Upper lobe of left lung (tissue), 4 donors: Measurements from ENCODE around the gene ZNF778.

Experiments used
- POLR2A ChIP-seq, 4 donors: fragments of 450-650 bp; IDR thresholded peaks; one replicate each; pipeline ENCODE4 v1.5.1; 2016 to 2017; ENCODE audit warnings: antibody characterized with exemption in 4 of 4, mild to moderate bottlenecking in 2 of 4
- TF ChIP-seq, protein P1 (sequence below), 6 experiments: fragments of 450-650 bp in 4 of 6; fragments of 200-600 bp in 2 of 6; sonication (generic) in 2 of 6; IDR thresholded peaks; one replicate each; pipeline ENCODE4 v1.5.1; 2016 to 2019; ENCODE audit warnings: antibody characterized with exemption in 6 of 6

DNA sequence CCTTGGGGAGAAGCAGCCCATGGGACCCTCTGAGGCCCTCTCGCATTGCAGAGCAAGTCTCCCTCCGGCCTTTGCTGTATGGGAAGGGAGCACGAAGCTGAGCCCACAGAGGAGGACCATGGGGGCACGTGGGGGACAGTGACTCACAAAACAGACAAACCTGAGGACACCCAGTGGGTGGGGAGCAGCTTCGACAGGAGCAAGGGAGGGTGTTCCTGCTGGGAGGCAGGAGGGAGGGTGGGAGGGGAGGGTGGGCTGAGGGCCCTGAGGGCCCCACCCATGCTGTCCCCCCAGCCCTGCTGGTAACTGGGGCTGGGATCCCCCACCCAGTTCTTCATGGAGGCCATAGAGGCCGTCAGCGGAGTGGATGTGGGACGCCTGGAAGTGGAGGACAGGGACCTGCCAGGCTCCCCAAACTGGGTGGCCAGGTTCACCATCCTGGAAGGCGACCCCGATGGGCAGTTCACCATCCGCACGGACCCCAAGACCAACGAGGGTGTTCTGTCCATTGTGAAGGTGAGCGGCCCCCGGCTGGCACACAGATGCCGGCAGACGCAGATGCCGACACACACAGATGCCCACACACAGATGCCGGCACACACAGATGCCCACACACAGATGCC lies 29.6 kb upstream of the ZNF778 start:
- TF ChIP-seq POLR2A (IDR thresholded peaks at IDR 0.05), result no peak
- TF ChIP-seq, protein P1, sequence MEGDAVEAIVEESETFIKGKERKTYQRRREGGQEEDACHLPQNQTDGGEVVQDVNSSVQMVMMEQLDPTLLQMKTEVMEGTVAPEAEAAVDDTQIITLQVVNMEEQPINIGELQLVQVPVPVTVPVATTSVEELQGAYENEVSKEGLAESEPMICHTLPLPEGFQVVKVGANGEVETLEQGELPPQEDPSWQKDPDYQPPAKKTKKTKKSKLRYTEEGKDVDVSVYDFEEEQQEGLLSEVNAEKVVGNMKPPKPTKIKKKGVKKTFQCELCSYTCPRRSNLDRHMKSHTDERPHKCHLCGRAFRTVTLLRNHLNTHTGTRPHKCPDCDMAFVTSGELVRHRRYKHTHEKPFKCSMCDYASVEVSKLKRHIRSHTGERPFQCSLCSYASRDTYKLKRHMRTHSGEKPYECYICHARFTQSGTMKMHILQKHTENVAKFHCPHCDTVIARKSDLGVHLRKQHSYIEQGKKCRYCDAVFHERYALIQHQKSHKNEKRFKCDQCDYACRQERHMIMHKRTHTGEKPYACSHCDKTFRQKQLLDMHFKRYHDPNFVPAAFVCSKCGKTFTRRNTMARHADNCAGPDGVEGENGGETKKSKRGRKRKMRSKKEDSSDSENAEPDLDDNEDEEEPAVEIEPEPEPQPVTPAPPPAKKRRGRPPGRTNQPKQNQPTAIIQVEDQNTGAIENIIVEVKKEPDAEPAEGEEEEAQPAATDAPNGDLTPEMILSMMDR (IDR thresholded peaks at IDR 0.05), result no peak
